HT-29 (cell line): ENCODE results near the gene ARHGAP29. TPM values are rescaled to one million over a fixed set of nuclear protein-coding genes. Genes with fewer than 3 reads are reported as not detected.
A peak's percentile ranks its signal among the peaks of the same experiment; 100 is the strongest.

ENCODE experiments used
- DNase-seq: peaks from one replicate; pipeline ENCODE4 v3.0.0-alpha.2; 2015; ENCODE audit warnings: low spot score
- total RNA-seq: library from RNA; depleted of rRNA; stranded (reverse); fragments of >200 nt; shearing (Covaris generic); gene quantifications from 2 replicates; pipeline ENCODE4 v1.2.3, GENCODE V29; 2014; rRNA removed

Gene ARHGAP29
- 18.6 and 22.6 TPM in 2 replicates for total RNA-seq

GRCh38 chr1:94237291-94238226, at the start of gene ARHGAP29:
Gene ARHGAP29, minus strand, starts transcription at chr1:94237584. Its CDS starts 5,973 bp downstream, at chr1:94231611.
- DNase-seq: peak; percentile 92

DNA sequence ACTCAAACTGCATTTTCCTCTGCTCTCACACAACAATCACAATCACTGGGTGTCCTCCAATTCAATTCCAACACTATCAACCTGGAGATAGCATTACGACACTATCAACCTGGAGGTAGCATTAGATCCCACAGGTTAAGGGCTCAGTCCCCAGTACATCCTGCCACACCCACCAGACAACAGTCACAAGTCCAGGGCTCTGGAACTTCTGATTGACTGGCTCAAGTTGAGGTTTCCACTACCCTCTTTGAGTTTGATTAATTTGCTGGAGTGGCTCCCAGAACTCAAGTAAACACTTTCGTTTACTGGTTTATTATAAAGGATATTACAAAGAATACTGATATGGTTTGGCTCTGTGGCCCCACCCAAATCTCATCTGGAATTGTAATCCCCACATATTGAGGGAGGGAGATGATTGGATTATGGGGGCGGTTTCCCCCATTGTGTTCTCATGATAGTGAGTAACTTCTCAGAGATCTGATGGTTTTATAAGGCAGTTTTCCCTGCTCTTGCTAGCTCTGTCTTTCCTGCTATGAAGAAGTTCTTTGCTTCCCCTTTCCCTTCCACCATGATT, 49.6 kb upstream of the ARHGAP29 start:
- DNase-seq: no peak

DNA sequence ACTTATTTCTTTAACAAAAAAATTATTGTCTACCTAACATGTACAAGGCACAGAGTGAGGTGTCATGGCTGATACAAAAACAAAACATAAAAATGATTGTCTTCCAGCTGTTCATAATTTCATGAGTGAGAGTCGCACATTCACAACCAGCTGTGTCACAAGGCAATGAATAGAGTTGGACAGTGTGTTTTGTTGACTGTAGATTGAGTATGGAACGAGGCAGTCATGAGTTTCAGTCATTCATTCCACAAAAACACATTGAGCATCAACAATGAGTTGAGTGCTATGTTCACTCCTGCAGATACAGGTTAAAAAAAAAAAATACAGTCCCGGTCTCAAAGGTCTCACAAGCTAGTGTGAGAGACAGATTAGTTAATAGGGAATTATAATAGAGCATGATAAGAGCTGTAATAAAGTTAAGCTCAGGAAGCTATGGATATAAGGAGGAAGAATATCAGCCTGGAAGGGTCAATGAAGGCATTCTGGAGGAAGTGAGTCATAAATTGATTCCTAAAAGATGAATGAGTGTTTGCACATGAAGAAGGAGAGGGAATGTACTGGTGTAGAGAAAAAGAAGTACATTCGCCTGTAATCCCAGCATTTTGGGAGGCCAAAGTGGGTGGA, 47.8 kb upstream of the ARHGAP29 start:
- DNase-seq: peak; percentile 22

DNA sequence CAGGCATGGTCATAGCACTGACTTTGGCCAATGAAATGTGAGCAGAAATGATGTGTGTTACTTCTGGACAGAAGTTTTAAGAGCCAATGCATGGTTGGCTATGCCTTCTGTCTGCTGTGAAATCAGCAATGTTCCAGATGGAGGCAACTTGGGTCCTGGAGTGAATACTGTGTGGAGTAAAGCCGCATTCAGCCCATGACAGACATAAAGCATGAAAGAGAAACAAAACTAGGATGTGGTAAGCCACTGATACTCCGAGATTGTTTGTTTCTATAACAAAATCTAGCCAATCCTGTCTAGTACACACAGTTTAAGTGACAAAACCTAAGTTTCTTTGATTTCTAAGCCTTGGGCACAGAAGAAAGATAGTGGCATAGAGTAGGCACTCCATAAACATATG, 47.1 kb upstream of the ARHGAP29 start:
- no peak for DNase-seq

DNA sequence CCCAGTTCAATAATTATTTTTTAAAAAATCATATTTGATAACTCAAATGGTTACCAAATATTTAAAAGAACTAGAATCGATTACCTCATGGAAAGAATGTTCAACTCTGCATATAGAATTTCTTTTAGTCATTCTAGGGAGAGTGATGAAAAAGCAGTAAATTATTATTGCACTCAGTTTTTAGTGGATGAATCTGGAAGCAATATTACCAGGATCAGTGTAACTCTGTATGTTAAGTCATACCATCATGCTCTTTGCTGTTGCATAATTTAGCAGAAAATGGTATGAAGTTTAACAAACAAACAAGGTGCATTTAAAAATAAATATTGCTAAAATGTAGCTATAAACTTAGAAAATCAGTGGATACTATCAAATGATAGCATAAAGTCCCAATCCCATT, 46.1 kb upstream of the ARHGAP29 start:
- no peak for DNase-seq

GRCh38 chr1:94282143-94282711, 44.8 kb upstream of the ARHGAP29 start:
- no peak for DNase-seq

- DNase-seq: no peak
These were observed 44.2 kb upstream of the ARHGAP29 start for GRCh38 chr1:94281361-94282142.

DNA sequence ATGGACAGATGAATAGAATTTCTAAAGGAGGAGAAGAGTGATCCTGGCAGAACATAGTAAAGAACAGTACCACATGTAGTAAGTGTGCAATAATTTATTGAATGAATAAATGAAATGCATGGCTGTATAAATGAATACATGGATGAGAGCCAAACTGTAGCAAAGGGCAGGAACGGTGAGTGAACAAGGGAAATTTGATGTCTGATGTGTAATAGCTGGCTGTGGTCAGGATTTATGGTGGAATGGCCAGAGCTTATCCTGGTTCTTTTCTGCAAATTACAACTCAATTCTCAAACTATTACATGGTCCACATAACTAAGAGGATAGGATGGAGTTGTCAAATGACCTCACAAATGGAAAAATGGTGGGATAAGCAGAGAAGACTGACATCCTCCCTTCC, 43.2 kb upstream of the ARHGAP29 start:
- no peak for DNase-seq

DNA sequence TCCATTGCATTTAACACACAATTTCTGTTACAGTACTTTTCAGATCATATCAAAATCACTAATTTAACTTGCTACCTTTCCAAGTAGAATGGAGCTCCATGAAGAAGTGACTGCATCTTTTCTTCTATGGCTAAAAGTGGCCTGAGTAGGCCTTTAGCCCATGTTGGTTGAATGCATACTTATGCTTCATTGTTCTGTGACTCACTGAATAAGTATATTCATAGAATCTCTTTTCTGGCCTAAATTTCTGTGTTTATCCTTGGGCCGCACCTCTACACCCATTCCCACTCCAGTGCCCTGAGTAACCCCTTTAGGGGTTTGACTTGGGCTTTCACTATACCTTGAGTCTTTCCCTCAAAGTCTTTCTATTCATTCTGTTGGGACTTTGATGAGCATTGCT, 42.1 kb upstream of the ARHGAP29 start:
- no peak for DNase-seq

DNA sequence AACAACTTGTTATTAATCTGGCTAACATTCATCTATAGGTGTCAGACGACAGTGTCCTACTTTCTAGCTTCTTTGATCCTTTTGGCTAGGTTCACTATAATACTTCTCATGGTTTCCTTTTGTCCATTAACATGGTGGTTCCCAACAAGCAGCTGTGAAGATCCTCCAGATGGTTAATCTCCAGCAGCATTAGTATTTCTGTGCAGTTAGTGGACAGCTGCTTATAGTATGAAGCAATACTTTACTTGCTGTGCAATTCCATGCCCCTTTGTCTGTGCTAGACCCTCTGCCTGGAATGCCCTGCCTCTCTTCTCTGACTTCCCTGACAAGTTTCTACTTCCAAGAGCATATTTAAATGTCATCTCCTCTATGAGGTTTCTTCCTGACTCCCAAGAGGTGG, 41.7 kb upstream of the ARHGAP29 start:
- DNase-seq: no peak

- no peak for DNase-seq
These were observed 39.6 kb upstream of the ARHGAP29 start for GRCh38 chr1:94276988-94277434.

- no peak for DNase-seq
These were observed 37.7 kb upstream of the ARHGAP29 start for GRCh38 chr1:94275083-94275482.

GRCh38 chr1:94274561-94274960, 37.2 kb upstream of the ARHGAP29 start:
- no peak for DNase-seq

GRCh38 chr1:94273111-94273510, 35.7 kb upstream of the ARHGAP29 start:
- no peak for DNase-seq

DNA sequence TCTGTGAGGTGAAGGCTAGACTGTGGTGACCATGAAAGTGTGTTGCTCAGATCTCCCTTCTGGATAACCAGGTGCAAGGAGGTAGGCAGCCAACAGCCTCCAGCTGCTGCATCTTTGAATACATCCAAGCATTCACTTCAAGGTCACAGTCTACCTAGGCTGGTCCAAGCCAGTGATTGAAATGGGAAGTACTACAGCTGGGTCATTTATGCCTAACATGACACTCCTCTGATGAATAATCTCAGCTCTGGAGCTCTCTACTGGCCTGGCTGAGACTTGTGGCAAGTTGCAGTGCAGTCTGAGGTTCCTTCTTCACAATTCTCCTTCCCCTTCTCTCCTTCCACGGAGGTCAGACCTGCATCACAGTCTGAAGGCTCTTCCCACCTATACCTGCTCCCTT, 35.0 kb upstream of the ARHGAP29 start:
- DNase-seq: no peak

- DNase-seq: no peak
These were observed 34.0 kb upstream of the ARHGAP29 start for GRCh38 chr1:94271373-94271772.

- DNase-seq: no peak
These were observed 33.4 kb upstream of the ARHGAP29 start for GRCh38 chr1:94270801-94271203.

DNA sequence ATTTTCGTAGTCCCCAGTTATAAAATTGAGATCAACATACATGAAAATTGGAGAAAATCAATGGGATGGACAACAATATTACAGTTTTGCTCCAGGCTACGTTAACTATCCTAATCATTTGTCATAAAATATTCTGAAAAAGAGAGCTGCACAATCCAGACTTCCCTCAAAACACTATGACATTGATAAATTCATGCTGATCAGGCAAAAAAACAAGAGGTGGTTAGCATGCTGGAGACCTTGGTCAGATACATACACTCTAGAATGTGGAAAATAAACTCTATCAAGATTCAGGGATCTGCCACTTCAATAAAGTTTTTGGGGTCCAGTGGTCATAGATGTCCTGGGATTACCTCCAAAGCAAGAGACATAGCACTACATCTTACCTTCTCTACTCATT, 32.5 kb upstream of the ARHGAP29 start:
- DNase-seq: no peak

DNA sequence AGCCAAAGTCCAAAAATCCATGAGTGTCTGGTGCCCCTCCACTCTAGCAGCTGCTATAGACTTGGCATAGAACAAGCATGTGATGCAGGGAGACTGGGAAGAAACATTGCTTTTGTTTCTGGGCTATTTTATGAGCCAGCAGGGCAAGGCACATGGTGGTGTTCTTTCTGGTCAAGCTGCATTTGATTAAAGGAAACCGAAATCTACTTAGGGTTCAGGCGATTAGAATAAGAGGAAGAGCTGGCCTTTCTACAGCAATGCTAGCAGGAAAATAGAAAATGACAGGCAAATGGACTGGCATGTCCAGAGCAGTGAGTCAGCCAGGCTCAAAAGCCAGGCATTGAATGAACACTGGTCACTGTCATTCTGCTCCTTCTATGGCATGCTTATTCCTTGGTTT, 28.5 kb upstream of the ARHGAP29 start:
- peak; percentile 46 for DNase-seq

- peak; percentile 74 for DNase-seq
These were observed 27.6 kb upstream of the ARHGAP29 start for GRCh38 chr1:94265011-94265422.
